ENCODE results near the gene ZNF212. TPM values are rescaled to one million over a fixed set of nuclear protein-coding genes. Genes with fewer than 3 reads are reported as not detected.

ZNF212 gene
- total and polyA plus RNA-seq, 9 of the 15 experiments (the other 6 are each of a cell fraction or from before 2014, with no cell fraction given), result 1.8 to 21.4 (median 7.2) TPM

DNA sequence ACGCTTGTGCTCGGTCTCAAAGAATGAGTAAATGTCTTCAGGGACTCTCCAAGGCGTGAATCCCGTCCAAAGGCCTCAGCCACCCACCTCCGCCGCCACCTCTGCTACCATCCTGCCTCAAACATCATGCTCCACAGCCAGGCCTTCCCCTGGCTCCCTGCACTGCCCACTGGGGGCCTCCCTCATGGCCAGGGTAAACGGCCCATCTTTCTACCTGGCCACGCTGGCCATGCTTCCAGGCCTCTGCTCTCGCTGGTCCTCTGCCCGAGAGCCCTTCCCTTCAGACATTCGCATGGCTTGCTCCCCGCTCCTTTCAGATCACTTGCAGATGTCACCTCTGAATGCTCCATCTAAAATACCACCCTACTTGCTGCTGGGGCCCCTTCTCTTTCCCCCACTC is 62.8 kb downstream of the ZNF212 start (continued):
- TF ChIP-seq ATF1 (CRISPR knock-in tag; IDR thresholded peaks at IDR 0.05), result no peak
- TF ChIP-seq ATF1 (tag; IDR thresholded peaks at IDR 0.05), result no peak
- TF ChIP-seq TGIF2 (CRISPR knock-in tag; IDR thresholded peaks at IDR 0.05), result no peak
- TF ChIP-seq, protein P1, sequence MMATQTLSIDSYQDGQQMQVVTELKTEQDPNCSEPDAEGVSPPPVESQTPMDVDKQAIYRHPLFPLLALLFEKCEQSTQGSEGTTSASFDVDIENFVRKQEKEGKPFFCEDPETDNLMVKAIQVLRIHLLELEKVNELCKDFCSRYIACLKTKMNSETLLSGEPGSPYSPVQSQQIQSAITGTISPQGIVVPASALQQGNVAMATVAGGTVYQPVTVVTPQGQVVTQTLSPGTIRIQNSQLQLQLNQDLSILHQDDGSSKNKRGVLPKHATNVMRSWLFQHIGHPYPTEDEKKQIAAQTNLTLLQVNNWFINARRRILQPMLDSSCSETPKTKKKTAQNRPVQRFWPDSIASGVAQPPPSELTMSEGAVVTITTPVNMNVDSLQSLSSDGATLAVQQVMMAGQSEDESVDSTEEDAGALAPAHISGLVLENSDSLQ (IDR thresholded peaks at IDR 0.05), result no peak
- TF ChIP-seq CBFB (CRISPR knock-in tag; IDR thresholded peaks at IDR 0.05), result no peak
- TF ChIP-seq GTF2F1 (IDR thresholded peaks at IDR 0.05; ENCODE audit: low read depth, low read length), result no peak
- TF ChIP-seq, protein P2, sequence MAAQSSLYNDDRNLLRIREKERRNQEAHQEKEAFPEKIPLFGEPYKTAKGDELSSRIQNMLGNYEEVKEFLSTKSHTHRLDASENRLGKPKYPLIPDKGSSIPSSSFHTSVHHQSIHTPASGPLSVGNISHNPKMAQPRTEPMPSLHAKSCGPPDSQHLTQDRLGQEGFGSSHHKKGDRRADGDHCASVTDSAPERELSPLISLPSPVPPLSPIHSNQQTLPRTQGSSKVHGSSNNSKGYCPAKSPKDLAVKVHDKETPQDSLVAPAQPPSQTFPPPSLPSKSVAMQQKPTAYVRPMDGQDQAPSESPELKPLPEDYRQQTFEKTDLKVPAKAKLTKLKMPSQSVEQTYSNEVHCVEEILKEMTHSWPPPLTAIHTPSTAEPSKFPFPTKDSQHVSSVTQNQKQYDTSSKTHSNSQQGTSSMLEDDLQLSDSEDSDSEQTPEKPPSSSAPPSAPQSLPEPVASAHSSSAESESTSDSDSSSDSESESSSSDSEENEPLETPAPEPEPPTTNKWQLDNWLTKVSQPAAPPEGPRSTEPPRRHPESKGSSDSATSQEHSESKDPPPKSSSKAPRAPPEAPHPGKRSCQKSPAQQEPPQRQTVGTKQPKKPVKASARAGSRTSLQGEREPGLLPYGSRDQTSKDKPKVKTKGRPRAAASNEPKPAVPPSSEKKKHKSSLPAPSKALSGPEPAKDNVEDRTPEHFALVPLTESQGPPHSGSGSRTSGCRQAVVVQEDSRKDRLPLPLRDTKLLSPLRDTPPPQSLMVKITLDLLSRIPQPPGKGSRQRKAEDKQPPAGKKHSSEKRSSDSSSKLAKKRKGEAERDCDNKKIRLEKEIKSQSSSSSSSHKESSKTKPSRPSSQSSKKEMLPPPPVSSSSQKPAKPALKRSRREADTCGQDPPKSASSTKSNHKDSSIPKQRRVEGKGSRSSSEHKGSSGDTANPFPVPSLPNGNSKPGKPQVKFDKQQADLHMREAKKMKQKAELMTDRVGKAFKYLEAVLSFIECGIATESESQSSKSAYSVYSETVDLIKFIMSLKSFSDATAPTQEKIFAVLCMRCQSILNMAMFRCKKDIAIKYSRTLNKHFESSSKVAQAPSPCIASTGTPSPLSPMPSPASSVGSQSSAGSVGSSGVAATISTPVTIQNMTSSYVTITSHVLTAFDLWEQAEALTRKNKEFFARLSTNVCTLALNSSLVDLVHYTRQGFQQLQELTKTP (IDR thresholded peaks at IDR 0.05; ENCODE audit: low read depth in 1 of 2, partially characterized antibody in 2 of 2), result no peak

Data from K562 (cell line).